PC-9 (cell line): ENCODE measurements around the gene OR2J1. TPM values are rescaled to one million over a fixed set of nuclear protein-coding genes. Genes with fewer than 3 reads are reported as not detected.

ENCODE experiments used
- BruUV-seq: library from RNA; stranded (reverse); fragments of 400-500 nt; replicated peaks from 2 replicates; lab custom pipeline; 2021; lab: Mats Ljungman, UMichigan
- CTCF ChIA-PET: fragments of 300-600 bp; sonication (Branson Sonifier 250); formaldehyde crosslinking; loops from one replicate; lab custom pipeline; 2022; ENCODE audit warnings: antibody characterized with exemption; lab: Charles Lee
- POLR2A ChIA-PET: fragments of 300-600 bp; sonication (Branson Sonifier 250); formaldehyde crosslinking; loops from one replicate; lab custom pipeline; 2022; ENCODE audit warnings: antibody characterized with exemption; ENCODE audit not compliant: unreplicated experiment; lab: Charles Lee
- DNase-seq, 2 experiments: peaks; one replicate each; pipeline versions ENCODE4 v3.0.0 to v3.0.0-alpha.2; 2015 to 2022; ENCODE audit warnings: mixed read lengths in 1 of 2
- H2AFZ ChIP-seq: fragments of 200-600 bp; sonication (generic); 2 replicates; pipeline ENCODE4 v1.8.1; 2017; ENCODE audit warnings: antibody characterized with exemption
- H3F3A ChIP-seq: fragments of 200-600 bp; sonication (generic); 2 replicates; pipeline ENCODE4 v1.8.1; 2017; ENCODE audit warnings: antibody characterized with exemption, mild to moderate bottlenecking, low read depth; ENCODE audit not compliant: insufficient read depth
- H3K27ac ChIP-seq: fragments of 200-600 bp; sonication (generic); 2 replicates; pipeline ENCODE4 v1.6.1; 2016; ENCODE audit warnings: mixed run types
- H3K27me3 ChIP-seq: fragments of 200-600 bp; sonication (generic); 2 replicates; pipeline ENCODE4 v1.6.1; 2016; ENCODE audit warnings: low read depth, mixed run types; ENCODE audit not compliant: insufficient read depth
- H3K36me3 ChIP-seq: fragments of 200-600 bp; sonication (generic); 2 replicates; pipeline ENCODE4 v1.6.1; 2016; ENCODE audit warnings: low read depth, mixed run types
- H3K4me1 ChIP-seq: fragments of 200-600 bp; sonication (generic); replicated peaks from 2 replicates; pipeline ENCODE4 v1.6.1; 2016; ENCODE audit warnings: mixed run types; ENCODE audit not compliant: insufficient read depth
- H3K4me2 ChIP-seq: fragments of 200-600 bp; sonication (generic); 2 replicates; pipeline ENCODE4 v1.6.1; 2017; ENCODE audit warnings: mixed run types
- H3K4me3 ChIP-seq: fragments of 200-600 bp; sonication (generic); 2 replicates; pipeline ENCODE4 v1.6.1; 2016; ENCODE audit warnings: mixed run types
- H3K79me2 ChIP-seq: fragments of 200-600 bp; sonication (generic); 2 replicates; pipeline ENCODE4 v1.6.1; 2017; ENCODE audit warnings: low read depth, mixed run types
- H3K9me2 ChIP-seq: fragments of 200-600 bp; sonication (generic); 2 replicates; pipeline ENCODE4 v1.8.1; 2017; ENCODE audit warnings: mild to moderate bottlenecking; ENCODE audit not compliant: insufficient read depth
- H3K9me3 ChIP-seq: fragments of 200-600 bp; sonication (generic); 2 replicates; pipeline ENCODE4 v1.8.1; 2016; ENCODE audit warnings: low read depth; ENCODE audit not compliant: insufficient read depth
- H4K20me1 ChIP-seq: fragments of 200-600 bp; sonication (generic); 2 replicates; pipeline ENCODE4 v1.8.1; 2017; ENCODE audit not compliant: insufficient read depth
- CTCF ChIP-seq: fragments of 200-600 bp; sonication (generic); conservative IDR thresholded peaks from 2 replicates; pipeline ENCODE4 v1.6.1; 2017; ENCODE audit warnings: mixed run types, antibody characterized with exemption, mild to moderate bottlenecking, moderate library complexity
- EZH2 ChIP-seq: fragments of 200-600 bp; sonication (generic); IDR thresholded peaks from 2 replicates; pipeline ENCODE4 v1.8.0; 2017; ENCODE audit warnings: antibody characterized with exemption, low read depth
- intact Hi-C: fragments of 100-400 bp; cut with micrococcal nuclease; formaldehyde crosslinking; loops from one replicate; pipeline ENCODE4 v1.10.0; 2022; ENCODE audit not compliant: unreplicated experiment
- total RNA-seq: library from RNA; stranded (reverse); gene quantifications from 2 replicates; pipeline ENCODE4 v1.2.3, GENCODE V29; 2021

The OR2J1 gene
- total RNA-seq, 1 experiment from 2014 or later, result not detected

GRCh38 chr6:29129326-29130012 is 30.2 kb downstream of the OR2J1 start:
- TF ChIP-seq EZH2 (no peak), CTCF (no peak)
- no TSS peak for BruUV-seq
- Histone ChIP-seq H3K79me2 (no peaks in the 10 kb centered on the region), H4K20me1 (no peaks in the 10 kb centered on the region), H3K27ac (no peak overlapping the region), H3K9me2 (no peaks in the 10 kb centered on the region), H3K27me3 (no peaks in the 10 kb centered on the region), H3F3A (no peaks in the 10 kb centered on the region), H3K36me3 (no peaks in the 10 kb centered on the region), H2AFZ (no peak overlapping the region), H3K9me3 (no peaks in the 10 kb centered on the region), H3K4me2 (no peak overlapping the region), H3K4me1 (no peaks in the 10 kb centered on the region), H3K4me3 (no peak overlapping the region)
- intact Hi-C loops, result no loop called here
- CTCF ChIA-PET, result no interaction called here
- no peak for DNase-seq
- POLR2A ChIA-PET, result no interaction called here

GRCh38 chr6:29130644-29131043 is 31.4 kb downstream of the OR2J1 start:
- no TSS peak for BruUV-seq
- H3F3A ChIP-seq, result no peaks in the 10 kb centered on the region

GRCh38 chr6:29131691-29132090 is 32.4 kb downstream of the OR2J1 start:
- no peaks in the 10 kb centered on the region for H3K27me3 ChIP-seq
- no peaks in the 10 kb centered on the region for H3F3A ChIP-seq
- no peak for TF ChIP-seq CTCF
- no peak for TF ChIP-seq EZH2
- no peak overlapping the region for H2AFZ ChIP-seq
- intact Hi-C loops, result no loop called here
- POLR2A ChIA-PET, result no interaction called here
- DNase-seq, result no peak
- BruUV-seq, result no TSS peak
- no peaks in the 10 kb centered on the region for H3K4me1 ChIP-seq
- no peaks in the 10 kb centered on the region for H4K20me1 ChIP-seq
- no peak overlapping the region for H3K4me2 ChIP-seq
- no peak overlapping the region for H3K27ac ChIP-seq
- H3K36me3 ChIP-seq, result no peaks in the 10 kb centered on the region
- H3K79me2 ChIP-seq, result no peaks in the 10 kb centered on the region
- H3K9me3 ChIP-seq, result no peaks in the 10 kb centered on the region
- no peak overlapping the region for H3K4me3 ChIP-seq
- CTCF ChIA-PET, result no interaction called here
- H3K9me2 ChIP-seq, result no peaks in the 10 kb centered on the region

More at GRCh38 chr6:29130644-29131043, 31.4 kb downstream of the OR2J1 start:
- no peaks in the 10 kb centered on the region for H4K20me1 ChIP-seq
- TF ChIP-seq CTCF (no peak), EZH2 (no peak)
- intact Hi-C loops, result no loop called here
- POLR2A ChIA-PET, result no interaction called here
- no peak overlapping the region for H2AFZ ChIP-seq
- no peak for DNase-seq
- H3K4me2 ChIP-seq, result no peak overlapping the region
- no peaks in the 10 kb centered on the region for H3K4me1 ChIP-seq
- CTCF ChIA-PET, result no interaction called here
- no peaks in the 10 kb centered on the region for H3K9me2 ChIP-seq
- no peaks in the 10 kb centered on the region for H3K36me3 ChIP-seq
- H3K27me3 ChIP-seq, result no peaks in the 10 kb centered on the region
- H3K4me3 ChIP-seq, result no peak overlapping the region
- no peaks in the 10 kb centered on the region for H3K9me3 ChIP-seq
- no peaks in the 10 kb centered on the region for H3K79me2 ChIP-seq
- no peak overlapping the region for H3K27ac ChIP-seq
